ENCODE results near the gene SPRN.

- no peak for TF ChIP-seq CTCF (IDR thresholded peaks at IDR 0.05)
- no peak for TF ChIP-seq TEAD4 (CRISPR knock-in tag; IDR thresholded peaks at IDR 0.05)
- TF ChIP-seq NFYB (CRISPR knock-in tag; conservative IDR thresholded peaks at IDR 0.05; ENCODE audit: low read depth), result no peak
- TF ChIP-seq ZNF512 (CRISPR knock-in tag; IDR thresholded peaks at IDR 0.05; ENCODE audit: borderline replicate concordance), result no peak
- no peak for TF ChIP-seq ZNF121 (CRISPR knock-in tag; IDR thresholded peaks at IDR 0.05)
- TF ChIP-seq SMAD3 (CRISPR knock-in tag; IDR thresholded peaks at IDR 0.05; ENCODE audit: borderline replicate concordance), result no peak
- no peak for TF ChIP-seq ZBTB43 (CRISPR knock-in tag; IDR thresholded peaks at IDR 0.05)
- TF ChIP-seq FOXK1 (CRISPR knock-in tag; IDR thresholded peaks at IDR 0.05), result no peak
- TF ChIP-seq CREB1 (CRISPR knock-in tag; IDR thresholded peaks at IDR 0.05), result no peak
- no peak for TF ChIP-seq ZNF138 (CRISPR knock-in tag; conservative IDR thresholded peaks at IDR 0.05)
- no peak for TF ChIP-seq PRDM15 (CRISPR knock-in tag; IDR thresholded peaks at IDR 0.05)
- no peak for TF ChIP-seq USF2 (CRISPR knock-in tag; IDR thresholded peaks at IDR 0.05)
- TF ChIP-seq ATF6 (CRISPR knock-in tag; IDR thresholded peaks at IDR 0.05), result no peak
Measured at GRCh38 chr10:133412381-133412711, 12.1 kb downstream of the SPRN start.

All from WTC11 (cell line).